IPS DF 4.7 (cell line): ENCODE results near the gene EPHA5.

Experiments
- DNase-seq: peaks from one replicate; pipeline ENCODE4 v3.0.0-alpha.2; 2013; ENCODE audit warnings: low spot score; ENCODE audit errors: extremely low read depth

EPHA5 gene

GRCh38 chr4:65624651-65625050, 45.6 kb downstream of the EPHA5 start:
- DNase-seq, result no peak

GRCh38 chr4:65623506-65623905, 46.8 kb downstream of the EPHA5 start:
- no peak for DNase-seq

GRCh38 chr4:65617416-65617815, 52.9 kb downstream of the EPHA5 start:
- no peak for DNase-seq

- no peak for DNase-seq
Measured at GRCh38 chr4:65604515-65604914, 65.8 kb downstream of the EPHA5 start.

GRCh38 chr4:65600656-65601055, 69.6 kb downstream of the EPHA5 start:
- no peak for DNase-seq

GRCh38 chr4:65599340-65599739, 70.9 kb downstream of the EPHA5 start:
- DNase-seq, result no peak

GRCh38 chr4:65597697-65598096, 72.6 kb downstream of the EPHA5 start:
- no peak for DNase-seq

GRCh38 chr4:65592089-65592488, 78.2 kb downstream of the EPHA5 start:
- DNase-seq, result no peak

- DNase-seq, result no peak
Measured at GRCh38 chr4:65589921-65590320, 80.4 kb downstream of the EPHA5 start.

GRCh38 chr4:65589331-65589730, 81.0 kb downstream of the EPHA5 start:
- no peak for DNase-seq

- DNase-seq, result no peak
Measured at GRCh38 chr4:65580551-65580950, 89.7 kb downstream of the EPHA5 start.

- DNase-seq, result no peak
Measured at GRCh38 chr4:65566473-65566872, 103.8 kb downstream of the EPHA5 start.

GRCh38 chr4:65561164-65561563, 109.1 kb downstream of the EPHA5 start:
- no peak for DNase-seq

GRCh38 chr4:65559270-65559669, 111.0 kb downstream of the EPHA5 start:
- DNase-seq, result no peak

- DNase-seq, result no peak
Measured at GRCh38 chr4:65552057-65552456, 118.2 kb downstream of the EPHA5 start.

GRCh38 chr4:65550500-65550899, 119.8 kb downstream of the EPHA5 start:
- no peak for DNase-seq

- no peak for DNase-seq
Measured at GRCh38 chr4:65546882-65547416, 123.3 kb downstream of the EPHA5 start.

GRCh38 chr4:65538571-65538970, 131.7 kb downstream of the EPHA5 start:
- no peak for DNase-seq

- DNase-seq, result no peak
Measured at GRCh38 chr4:65535113-65535512, 135.2 kb downstream of the EPHA5 start.

GRCh38 chr4:65521666-65522065, 148.6 kb downstream of the EPHA5 start:
- DNase-seq, result no peak

- DNase-seq, result no peak
Measured at GRCh38 chr4:65515646-65516045, 154.6 kb downstream of the EPHA5 start.

- no peak for DNase-seq
Measured at GRCh38 chr4:65510976-65511375, 159.3 kb downstream of the EPHA5 start.

GRCh38 chr4:65508168-65508567, 162.1 kb downstream of the EPHA5 start:
- DNase-seq, result no peak

GRCh38 chr4:65502131-65502701, 168.1 kb downstream of the EPHA5 start:
- DNase-seq, result no peak
